ENCODE results near the gene LPAR3. TPM values are rescaled to one million over a fixed set of nuclear protein-coding genes. Genes with fewer than 3 reads are reported as not detected.

Gene LPAR3
- total and polyA plus RNA-seq, 2 of the 13 experiments (the other 11 are each of a cell fraction or from before 2014, with no cell fraction given) = not detected

- H3K4me2 ChIP-seq (ENCODE audit: low read depth, low read length) = no peak overlapping the region
- no peaks in the 10 kb centered on the region for H3K79me2 ChIP-seq (ENCODE audit: insufficient read depth, low read length)
- TF ChIP-seq ZNF432 (CRISPR knock-in tag; IDR thresholded peaks at IDR 0.05; ENCODE audit: borderline replicate concordance) = no peak
- TF ChIP-seq LRRFIP1 (CRISPR knock-in tag; conservative IDR thresholded peaks at IDR 0.05) = no peak
- TF ChIP-seq, protein P1, sequence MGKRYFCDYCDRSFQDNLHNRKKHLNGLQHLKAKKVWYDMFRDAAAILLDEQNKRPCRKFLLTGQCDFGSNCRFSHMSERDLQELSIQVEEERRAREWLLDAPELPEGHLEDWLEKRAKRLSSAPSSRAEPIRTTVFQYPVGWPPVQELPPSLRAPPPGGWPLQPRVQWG (CRISPR knock-in tag; IDR thresholded peaks at IDR 0.05; ENCODE audit: borderline replicate concordance, low read depth) = no peak
- TF ChIP-seq PAX8 (CRISPR knock-in tag; IDR thresholded peaks at IDR 0.05; ENCODE audit: borderline replicate concordance) = no peak
- H2AFZ ChIP-seq (ENCODE audit: low read length) = no peak overlapping the region
- FAIRE-seq (no peak), DNase-seq (ENCODE audit: low spot score) (no peak), ATAC-seq (no peak)
- H3K27me3 ChIP-seq (ENCODE audit: control insufficient read depth in 1 of 2, insufficient read depth in 2 of 2, low read length in 2 of 2) = peaks cover 0 to 10% of the 10 kb centered on the region in 2 experiments; a peak in 2 of 5 replicates
- intact Hi-C loops (cut with micrococcal nuclease; ENCODE audit: unreplicated experiment) = no loop called here
- no peaks in the 10 kb centered on the region for H3K36me3 ChIP-seq (replicated peaks in 1 of 2; ENCODE audit: control insufficient read depth in 1 of 2, insufficient read depth in 2 of 2, low read length in 2 of 2)
- H4K20me1 ChIP-seq (ENCODE audit: insufficient read depth, low read length) = no peaks in the 10 kb centered on the region
- 9% methylated on average over 6 of the region's 6 CpGs for WGBS (ENCODE audit: low lambda C conversion rate)
- no peak overlapping the region for H3K9ac ChIP-seq (ENCODE audit: insufficient read depth, low read depth, low read length)
- in situ Hi-C loops (cut with HindIII; ENCODE audit: extremely low pct_ligation_motif_present, low pct_unique_long_range_greater_than_20kb) = no loop called here
- no TSS peak for BruUV-seq (replicated peaks)
- ChIA-PET CTCF (ENCODE audit: low intra/inter-chr PET ratio, low total read pairs) (no interaction called here), POLR2A (no interaction called here)
- H3K4me3 ChIP-seq (replicated peaks in 1 of 3; ENCODE audit: insufficient read depth in 1 of 3, low read depth in 2 of 3, low read length in 3 of 3) = no peak overlapping the region
- H3K27ac ChIP-seq (ENCODE audit: extremely low read length, insufficient read depth, low read length) = no peak overlapping the region
- H3K4me1 ChIP-seq (ENCODE audit: insufficient read depth, low read length) = no peaks in the 10 kb centered on the region
- H3K9me3 ChIP-seq (ENCODE audit: low read length) = no peaks in the 10 kb centered on the region
Observed at GRCh38 chr1:84907095-84907827, 14.3 kb upstream of the LPAR3 start.

Data from HepG2 (cell line).